HG03064 (cell line): ENCODE results near the gene SYTL2.
"Not testable (repeated sequence)": the region's sequence is repeated elsewhere in the genome, so short reads cannot be mapped to it uniquely, and the experiment has no call there.

Source experiments
- ATAC-seq: cut with Tn5 transposase; IDR thresholded peaks from one replicate; pipeline ENCODE4 v1.9.1; 2021; ENCODE audit warnings: low read depth; ENCODE audit not compliant: unreplicated experiment

Gene SYTL2

GRCh38 chr11:85799142-85799541 lies 11.8 kb downstream of the SYTL2 start:
- ATAC-seq = no peak

GRCh38 chr11:85798361-85798760 lies 12.6 kb downstream of the SYTL2 start:
- no peak for ATAC-seq

GRCh38 chr11:85795712-85796487 lies 15.0 kb downstream of the SYTL2 start:
- ATAC-seq = no peak

GRCh38 chr11:85791409-85791990 lies 19.4 kb downstream of the SYTL2 start:
- no peak for ATAC-seq

- ATAC-seq = no peak
Observed at GRCh38 chr11:85787809-85788760, 22.9 kb downstream of the SYTL2 start.

GRCh38 chr11:85787168-85787567 lies 23.8 kb downstream of the SYTL2 start:
- no peak for ATAC-seq

GRCh38 chr11:85784480-85785265 lies 26.3 kb downstream of the SYTL2 start:
- no peak for ATAC-seq

- ATAC-seq = no peak
Observed at GRCh38 chr11:85783758-85784157, 27.2 kb downstream of the SYTL2 start.

GRCh38 chr11:85780780-85781517 lies 30.0 kb downstream of the SYTL2 start:
- not testable (repeated sequence) for ATAC-seq

- ATAC-seq = no peak
Observed at GRCh38 chr11:85779956-85780640, 30.8 kb downstream of the SYTL2 start.

GRCh38 chr11:85777603-85777972 lies 33.4 kb downstream of the SYTL2 start:
- not testable (repeated sequence) for ATAC-seq

GRCh38 chr11:85776951-85777602 lies 33.9 kb downstream of the SYTL2 start:
- no peak for ATAC-seq

- no peak for ATAC-seq
Observed at GRCh38 chr11:85774256-85775101, 36.5 kb downstream of the SYTL2 start.

- ATAC-seq = no peak
Observed at GRCh38 chr11:85772695-85773094, 38.2 kb downstream of the SYTL2 start.

GRCh38 chr11:85771568-85771967 lies 39.4 kb downstream of the SYTL2 start:
- ATAC-seq = no peak

- no peak for ATAC-seq
Observed at GRCh38 chr11:85769771-85770170, 41.2 kb downstream of the SYTL2 start.

GRCh38 chr11:85768473-85769146 lies 42.3 kb downstream of the SYTL2 start:
- no peak for ATAC-seq
